Calu3 (cell line): ENCODE results near the gene UGT1A9. TPM values are rescaled to one million over a fixed set of nuclear protein-coding genes. Genes with fewer than 3 reads are reported as not detected.

ENCODE experiments used
- BruUV-seq: library from RNA; stranded (reverse); fragments of 400-500 nt; replicated peaks from 2 replicates; lab custom pipeline; 2021; lab: Mats Ljungman, UMichigan
- CTCF ChIA-PET: fragments of 300-600 bp; sonication (Branson Sonifier 250); formaldehyde crosslinking; loops from one replicate; lab custom pipeline; 2022; ENCODE audit warnings: antibody characterized with exemption; lab: Charles Lee
- DNase-seq: peaks from one replicate; pipeline ENCODE4 v3.0.0; 2022
- H3K27ac Mint-ChIP-seq: one replicate; pipeline ENCODE4 v1.8.0; 2022; ENCODE audit warnings: mixed read lengths; ENCODE audit not compliant: unreplicated experiment
- H3K27me3 Mint-ChIP-seq: one replicate; pipeline ENCODE4 v1.8.0; 2022; ENCODE audit warnings: mixed read lengths; ENCODE audit not compliant: unreplicated experiment
- H3K36me3 Mint-ChIP-seq: one replicate; pipeline ENCODE4 v1.8.0; 2022; ENCODE audit warnings: mild to moderate bottlenecking, moderate library complexity, mixed read lengths; ENCODE audit not compliant: insufficient read depth, unreplicated experiment
- H3K4me1 Mint-ChIP-seq: one replicate; pipeline ENCODE4 v1.8.0; 2022; ENCODE audit warnings: mild to moderate bottlenecking, low read depth, mixed read lengths; ENCODE audit not compliant: unreplicated experiment
- H3K4me3 Mint-ChIP-seq: one replicate; pipeline ENCODE4 v1.8.0; 2022; ENCODE audit warnings: mild to moderate bottlenecking, low read depth, moderate library complexity, mixed read lengths; ENCODE audit not compliant: unreplicated experiment
- H3K9me3 Mint-ChIP-seq: one replicate; pipeline ENCODE4 v1.8.0; 2022; ENCODE audit warnings: low read depth, mixed read lengths; ENCODE audit not compliant: unreplicated experiment
- intact Hi-C: fragments of 100-400 bp; cut with micrococcal nuclease; formaldehyde crosslinking; loops from one replicate; pipeline ENCODE4 v1.10.0; 2022; ENCODE audit not compliant: unreplicated experiment
- total RNA-seq: library from RNA; stranded (reverse); gene quantifications from 2 replicates; pipeline ENCODE4 v1.2.3, GENCODE V29; 2022
- TF ChIP-seq, protein P1 (sequence below): fragments of 200-600 bp; IDR thresholded peaks from one replicate; pipeline ENCODE4 v1.8.0; 2022; ENCODE audit warnings: antibody characterized with exemption; ENCODE audit not compliant: unreplicated experiment

UGT1A9 gene
- total RNA-seq, 1 experiment from 2014 or later, result 4.3 TPM

DNA sequence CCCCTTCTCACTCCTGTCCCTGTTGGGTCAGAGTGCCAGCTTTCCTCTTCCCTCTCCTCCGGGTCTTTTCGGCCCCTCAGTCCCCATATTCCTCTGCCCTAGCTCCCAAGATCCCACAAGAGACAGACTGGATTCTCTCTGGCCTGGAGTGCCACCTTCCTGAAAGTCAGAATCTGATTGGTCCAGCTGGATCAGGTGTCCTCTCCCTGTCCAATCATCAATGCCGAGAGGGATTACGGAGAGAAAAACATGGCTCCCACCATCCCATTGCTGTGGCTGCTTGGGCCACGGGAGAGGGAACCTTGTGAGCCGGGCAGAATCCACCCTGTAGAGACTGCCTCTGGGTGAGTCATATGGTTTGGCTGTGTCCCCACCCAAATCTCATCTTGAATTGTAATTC, 103.7 kb downstream of the UGT1A9 start:
- intact Hi-C loops, result no loop called here
- CTCF ChIA-PET, result interaction anchor here (0.6 to 0.7 kb wide), 2 partner anchors 140 to 402 kb away, joined by 3 read pairs; no protein-coding TSS in a partner anchor

DNA sequence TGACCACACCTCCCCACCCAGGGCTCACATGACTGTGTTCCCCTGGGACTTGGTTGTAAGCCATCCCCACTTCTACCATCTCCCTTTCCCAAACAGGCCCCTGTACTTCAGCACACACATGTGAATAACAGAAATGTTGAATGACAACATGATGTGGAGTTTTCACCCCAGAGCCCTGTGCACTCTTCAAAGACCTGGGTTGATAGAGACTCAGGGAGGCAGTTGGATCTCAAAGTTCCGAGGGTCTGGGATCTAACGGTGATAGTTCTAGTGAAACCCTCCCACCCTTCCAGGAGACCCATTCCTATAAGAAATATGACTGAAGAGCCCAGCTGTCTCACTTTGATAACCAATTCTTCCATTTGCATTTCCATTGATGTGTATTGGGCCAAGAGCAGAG, 106.3 kb downstream of the UGT1A9 start, which contains the start of gene MROH2A:
TSS of gene MROH2A (plus strand) at position 301 of the 400 bp plus-strand sequence. CDS start 1,029 bp downstream, outside the sequence.
- CTCF ChIA-PET, result no interaction called here
- TSS peak; percentile 2 for BruUV-seq
- Mint-ChIP-seq H3K27ac (no peak within 1 kb of the TSS), H3K4me1 (no peaks in the 10 kb centered on the region), H3K9me3 (peaks cover 11% of the 10 kb centered on the region), H3K36me3 (peaks cover 21% of the 10 kb centered on the region), H3K27me3 (no peaks in the 10 kb centered on the region), H3K4me3 (no peak within 1 kb of the TSS)
- no peak for DNase-seq
- intact Hi-C loops, result no loop called here
- TF ChIP-seq, protein P1, sequence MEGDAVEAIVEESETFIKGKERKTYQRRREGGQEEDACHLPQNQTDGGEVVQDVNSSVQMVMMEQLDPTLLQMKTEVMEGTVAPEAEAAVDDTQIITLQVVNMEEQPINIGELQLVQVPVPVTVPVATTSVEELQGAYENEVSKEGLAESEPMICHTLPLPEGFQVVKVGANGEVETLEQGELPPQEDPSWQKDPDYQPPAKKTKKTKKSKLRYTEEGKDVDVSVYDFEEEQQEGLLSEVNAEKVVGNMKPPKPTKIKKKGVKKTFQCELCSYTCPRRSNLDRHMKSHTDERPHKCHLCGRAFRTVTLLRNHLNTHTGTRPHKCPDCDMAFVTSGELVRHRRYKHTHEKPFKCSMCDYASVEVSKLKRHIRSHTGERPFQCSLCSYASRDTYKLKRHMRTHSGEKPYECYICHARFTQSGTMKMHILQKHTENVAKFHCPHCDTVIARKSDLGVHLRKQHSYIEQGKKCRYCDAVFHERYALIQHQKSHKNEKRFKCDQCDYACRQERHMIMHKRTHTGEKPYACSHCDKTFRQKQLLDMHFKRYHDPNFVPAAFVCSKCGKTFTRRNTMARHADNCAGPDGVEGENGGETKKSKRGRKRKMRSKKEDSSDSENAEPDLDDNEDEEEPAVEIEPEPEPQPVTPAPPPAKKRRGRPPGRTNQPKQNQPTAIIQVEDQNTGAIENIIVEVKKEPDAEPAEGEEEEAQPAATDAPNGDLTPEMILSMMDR, result no peak

More for the DNA sequence above, 103.7 kb downstream of the UGT1A9 start:
- Mint-ChIP-seq H3K27ac (peak overlapping the region; percentile 28), H3K9me3 (peaks cover 6% of the 10 kb centered on the region), H3K36me3 (peaks cover 26% of the 10 kb centered on the region), H3K27me3 (no peaks in the 10 kb centered on the region), H3K4me1 (no peaks in the 10 kb centered on the region), H3K4me3 (no peak overlapping the region)
- no TSS peak for BruUV-seq
- TF ChIP-seq, protein P1, result no peak
- DNase-seq, result no peak

DNA sequence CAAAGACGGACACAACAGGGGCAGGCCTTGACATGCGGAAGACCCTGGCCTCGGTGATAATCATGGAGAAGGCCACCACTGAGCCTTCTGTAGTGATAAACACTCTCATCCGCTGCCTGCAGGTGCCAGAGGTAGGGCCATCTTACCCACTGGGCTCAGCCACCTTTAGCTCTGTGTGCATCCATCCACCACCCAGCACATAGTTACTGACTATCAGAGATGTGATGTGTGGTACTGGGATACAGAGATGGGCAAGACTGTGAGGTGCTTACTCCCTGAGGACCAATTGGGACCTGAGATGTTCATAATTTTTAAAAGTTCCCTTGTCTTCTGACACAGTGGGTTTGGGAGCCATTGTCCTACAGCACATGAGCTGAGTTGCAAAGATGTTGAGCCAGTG, 108.0 kb downstream of the UGT1A9 start:
- H3K9me3 Mint-ChIP-seq, result peaks cover 11% of the 10 kb centered on the region
- intact Hi-C loops, result no loop called here
- H3K4me3 Mint-ChIP-seq, result no peak overlapping the region
- DNase-seq, result no peak
- H3K36me3 Mint-ChIP-seq, result peaks cover 20% of the 10 kb centered on the region
- no peaks in the 10 kb centered on the region for H3K4me1 Mint-ChIP-seq
- no peak overlapping the region for H3K27ac Mint-ChIP-seq
- TF ChIP-seq, protein P1, result no peak
- no peaks in the 10 kb centered on the region for H3K27me3 Mint-ChIP-seq
- CTCF ChIA-PET, result no interaction called here
- BruUV-seq, result no TSS peak

DNA sequence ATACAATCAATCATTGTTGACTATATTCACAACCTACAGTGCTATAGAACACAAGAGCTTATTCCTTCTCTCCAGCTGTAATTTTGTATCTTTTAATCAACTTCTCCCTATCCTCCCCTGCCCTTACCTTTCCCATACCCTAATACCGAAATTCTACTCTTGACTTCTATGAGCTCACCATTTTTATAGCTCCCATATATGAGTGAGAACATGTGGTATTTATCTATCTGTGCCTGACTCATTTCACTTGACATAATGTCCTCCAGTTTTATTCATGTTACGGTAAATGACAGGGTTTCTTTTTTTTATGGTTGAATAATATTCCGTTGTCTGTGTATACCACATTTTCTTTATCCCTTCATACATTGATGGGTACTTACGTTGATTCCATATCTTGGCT, 109.1 kb downstream of the UGT1A9 start:
- H3K4me3 Mint-ChIP-seq, result no peak overlapping the region
- peaks cover 12% of the 10 kb centered on the region for H3K36me3 Mint-ChIP-seq
- TF ChIP-seq, protein P1, result no peak
- no peaks in the 10 kb centered on the region for H3K4me1 Mint-ChIP-seq
- no TSS peak for BruUV-seq
- H3K27me3 Mint-ChIP-seq, result no peaks in the 10 kb centered on the region
- peaks cover 8% of the 10 kb centered on the region for H3K9me3 Mint-ChIP-seq
- intact Hi-C loops, result no loop called here
- CTCF ChIA-PET, result no interaction called here
- no peak overlapping the region for H3K27ac Mint-ChIP-seq
- no peak for DNase-seq
